ENCODE results near the gene RBM22.

The RBM22 gene

DNA sequence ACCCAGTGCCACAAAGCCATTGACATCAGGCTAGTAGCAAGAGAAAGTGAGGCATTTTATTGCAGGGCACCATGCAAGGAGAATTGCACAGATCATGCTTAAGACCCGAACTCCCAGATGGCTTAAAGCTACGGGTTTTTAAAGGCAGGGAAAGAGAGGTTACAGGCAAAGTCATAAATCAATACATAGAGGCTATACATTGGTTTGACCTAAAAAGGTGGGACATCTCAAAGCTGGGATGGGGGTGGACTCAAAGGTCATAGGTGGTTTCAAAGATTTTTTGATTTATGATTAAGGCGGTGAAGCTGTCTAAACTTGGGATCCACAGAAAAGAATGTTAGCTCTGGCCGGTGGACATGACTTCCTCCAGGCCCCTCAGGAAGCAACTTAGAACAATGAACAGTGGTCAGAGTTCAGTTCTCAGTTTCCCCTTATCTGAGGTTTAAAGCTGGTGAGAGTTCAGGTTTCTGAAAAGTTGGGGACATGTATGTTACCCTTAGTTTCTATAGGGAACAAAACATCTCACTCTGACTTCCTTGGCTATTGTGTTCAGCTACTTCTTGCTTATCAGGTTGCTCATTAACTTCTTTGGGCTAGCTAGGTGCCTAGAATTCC lies 6.0 kb upstream of the RBM22 start:
- Histone ChIP-seq H3K27ac (ENCODE audit: low read length) (no peak overlapping the region), H3K4me3 (ENCODE audit: low read length) (no peak overlapping the region), H3K9ac (ENCODE audit: low read depth, low read length) (no peak overlapping the region), H3K4me1 (ENCODE audit: insufficient read depth, low read length) (no peaks in the 10 kb centered on the region), H3K9me3 (ENCODE audit: insufficient read depth, low read depth, low read length) (no peaks in the 10 kb centered on the region), H3K27me3 (ENCODE audit: insufficient read depth, low read length) (peaks cover 9% of the 10 kb centered on the region), H3K36me3 (ENCODE audit: insufficient read depth, low read depth, low read length) (peaks cover 30% of the 10 kb centered on the region)

GRCh38 chr5:150703762-150704161 lies 2.9 kb upstream of the RBM22 start:
- H3K27ac ChIP-seq (ENCODE audit: low read length) = no peak overlapping the region
- no peak overlapping the region for H3K4me3 ChIP-seq (ENCODE audit: low read length)
- peaks cover 9% of the 10 kb centered on the region for H3K36me3 ChIP-seq (ENCODE audit: insufficient read depth, low read depth, low read length)
- H3K4me1 ChIP-seq (ENCODE audit: insufficient read depth, low read length) = peaks cover 9% of the 10 kb centered on the region
- no peak overlapping the region for H3K9ac ChIP-seq (ENCODE audit: low read depth, low read length)
- no peaks in the 10 kb centered on the region for H3K9me3 ChIP-seq (ENCODE audit: insufficient read depth, low read depth, low read length)
- peaks cover 9% of the 10 kb centered on the region for H3K27me3 ChIP-seq (ENCODE audit: insufficient read depth, low read length)

DNA sequence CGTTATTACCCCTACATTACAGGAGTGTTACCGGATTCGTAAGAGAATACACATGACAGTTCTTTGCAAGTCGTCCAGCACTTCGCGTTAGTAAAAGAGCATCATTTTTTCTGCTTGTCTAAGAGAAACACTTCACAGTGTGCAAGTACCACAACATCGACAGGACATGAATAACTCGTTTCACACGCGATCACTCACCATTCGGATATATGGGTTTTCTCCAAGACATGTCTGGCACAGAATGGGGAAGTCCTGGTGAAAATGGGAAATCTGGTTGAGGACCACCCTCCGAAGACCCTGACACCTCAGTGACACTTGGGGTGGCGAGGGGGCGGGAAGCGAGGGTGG lies 642 bp downstream of the RBM22 start:
- peaks cover 9% of the 10 kb centered on the region for H3K27me3 ChIP-seq (ENCODE audit: insufficient read depth, low read length)
- H3K9ac ChIP-seq (ENCODE audit: low read depth, low read length) = peak overlapping the region; percentile 98; the same call in 1 of the 2 replicates
- H3K9me3 ChIP-seq (ENCODE audit: insufficient read depth, low read depth, low read length) = no peaks in the 10 kb centered on the region
- H3K4me3 ChIP-seq (ENCODE audit: low read length) = peak overlapping the region; percentile 99
- peaks cover 9% of the 10 kb centered on the region for H3K4me1 ChIP-seq (ENCODE audit: insufficient read depth, low read length)
- no peak overlapping the region for H3K27ac ChIP-seq (ENCODE audit: low read length)
- peaks cover 45% of the 10 kb centered on the region for H3K36me3 ChIP-seq (ENCODE audit: insufficient read depth, low read depth, low read length)

- Histone ChIP-seq H3K9me3 (ENCODE audit: insufficient read depth, low read depth, low read length) (no peaks in the 10 kb centered on the region), H3K9ac (ENCODE audit: low read depth, low read length) (no peak overlapping the region), H3K27ac (ENCODE audit: low read length) (no peak overlapping the region), H3K27me3 (ENCODE audit: insufficient read depth, low read length) (no peaks in the 10 kb centered on the region), H3K4me3 (ENCODE audit: low read length) (no peak overlapping the region), H3K36me3 (ENCODE audit: insufficient read depth, low read depth, low read length) (peaks cover 94% of the 10 kb centered on the region), H3K4me1 (ENCODE audit: insufficient read depth, low read length) (peaks cover 3% of the 10 kb centered on the region)
These were observed 6.2 kb downstream of the RBM22 start for GRCh38 chr5:150694612-150695011.

GRCh38 chr5:150692276-150692675 lies 8.6 kb downstream of the RBM22 start:
- Histone ChIP-seq H3K27ac (ENCODE audit: low read length) (no peak overlapping the region), H3K27me3 (ENCODE audit: insufficient read depth, low read length) (no peaks in the 10 kb centered on the region), H3K36me3 (ENCODE audit: insufficient read depth, low read depth, low read length) (peaks cover 71% of the 10 kb centered on the region)

DNA sequence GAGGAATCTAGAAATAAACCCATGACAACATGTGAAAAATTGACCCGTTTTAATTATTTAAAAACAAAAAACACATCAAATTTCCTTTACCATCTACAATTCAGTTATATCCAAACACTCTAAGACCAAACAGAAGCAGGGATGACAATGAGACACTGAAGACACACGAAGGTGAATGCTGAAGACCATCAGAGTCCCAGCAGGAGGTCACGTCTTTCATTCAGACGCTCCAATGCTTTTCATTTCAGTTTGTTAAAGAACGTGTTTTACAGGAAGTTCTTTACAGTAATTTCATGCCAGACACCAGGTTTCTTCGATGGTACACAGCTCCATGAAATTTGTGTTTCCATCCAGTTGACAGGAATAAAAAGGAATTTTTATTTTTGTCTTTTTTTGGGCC lies 10.1 kb downstream of the RBM22 start:
- H3K9me3 ChIP-seq (ENCODE audit: insufficient read depth, low read depth, low read length) = no peaks in the 10 kb centered on the region
- H3K4me3 ChIP-seq (ENCODE audit: low read length) = no peak overlapping the region
- no peak overlapping the region for H3K9ac ChIP-seq (ENCODE audit: low read depth, low read length)
- H3K27ac ChIP-seq (ENCODE audit: low read length) = no peak overlapping the region
- no peaks in the 10 kb centered on the region for H3K27me3 ChIP-seq (ENCODE audit: insufficient read depth, low read length)
- no peaks in the 10 kb centered on the region for H3K4me1 ChIP-seq (ENCODE audit: insufficient read depth, low read length)
- peaks cover 56% of the 10 kb centered on the region for H3K36me3 ChIP-seq (ENCODE audit: insufficient read depth, low read depth, low read length)

More at GRCh38 chr5:150692276-150692675, 8.6 kb downstream of the RBM22 start:
- Histone ChIP-seq H3K9me3 (ENCODE audit: insufficient read depth, low read depth, low read length) (no peaks in the 10 kb centered on the region), H3K4me1 (ENCODE audit: insufficient read depth, low read length) (no peaks in the 10 kb centered on the region), H3K4me3 (ENCODE audit: low read length) (no peak overlapping the region), H3K9ac (ENCODE audit: low read depth, low read length) (no peak overlapping the region)

DNA sequence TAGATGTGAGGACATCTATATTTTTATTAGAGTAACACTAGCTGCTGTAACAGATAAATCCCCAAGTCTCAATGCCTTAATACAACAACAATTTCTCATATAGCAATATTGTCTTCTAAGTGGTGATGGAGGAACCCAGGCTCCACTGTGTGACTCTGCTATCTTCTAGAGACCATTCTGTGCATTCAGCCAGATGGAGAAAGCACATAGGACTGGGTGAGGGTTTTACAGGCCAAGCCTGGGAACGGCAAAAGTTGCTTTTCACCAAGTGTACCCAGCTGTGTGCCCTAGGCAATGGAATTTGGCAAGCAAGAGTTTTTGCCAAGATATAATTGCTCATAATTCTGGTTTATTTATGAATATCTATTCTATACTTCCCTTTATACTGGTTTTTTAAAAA lies 11.7 kb downstream of the RBM22 start:
- Histone ChIP-seq H3K4me1 (ENCODE audit: insufficient read depth, low read length) (no peaks in the 10 kb centered on the region), H3K27ac (ENCODE audit: low read length) (no peak overlapping the region), H3K4me3 (ENCODE audit: low read length) (no peak overlapping the region), H3K9me3 (ENCODE audit: insufficient read depth, low read depth, low read length) (no peaks in the 10 kb centered on the region), H3K27me3 (ENCODE audit: insufficient read depth, low read length) (no peaks in the 10 kb centered on the region), H3K9ac (ENCODE audit: low read depth, low read length) (no peak overlapping the region), H3K36me3 (ENCODE audit: insufficient read depth, low read depth, low read length) (peaks cover 40% of the 10 kb centered on the region)

DNA sequence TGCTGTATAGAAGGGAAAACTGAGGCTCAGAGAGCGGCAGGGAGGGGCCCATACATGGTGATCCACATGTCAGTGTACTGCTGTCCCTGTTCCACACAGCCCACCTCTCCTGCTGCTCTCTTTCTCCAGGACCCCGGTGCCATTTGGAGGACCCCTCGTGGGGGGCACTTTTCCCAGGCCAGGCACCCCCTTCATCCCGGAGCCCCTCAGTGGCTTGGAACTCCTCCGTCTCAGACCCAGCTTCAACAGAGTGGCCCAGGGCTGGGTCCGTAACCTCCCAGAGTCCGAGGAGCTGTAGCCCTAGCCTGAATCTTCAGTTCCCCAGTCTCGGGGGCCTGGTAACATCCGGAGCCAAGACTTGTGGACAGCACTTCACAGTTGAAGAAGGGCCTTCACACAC lies 24.3 kb downstream of the RBM22 start:
- H3K9ac ChIP-seq (ENCODE audit: low read depth, low read length) = no peak overlapping the region
- H3K4me1 ChIP-seq (ENCODE audit: insufficient read depth, low read length) = peaks cover 9% of the 10 kb centered on the region; the same call in 1 of the 2 replicates
- peaks cover 4% of the 10 kb centered on the region; the same call in 1 of the 2 replicates for H3K36me3 ChIP-seq (ENCODE audit: insufficient read depth, low read depth, low read length)
- H3K27me3 ChIP-seq (ENCODE audit: insufficient read depth, low read length) = no peaks in the 10 kb centered on the region; the same call in 1 of the 2 replicates
- no peak overlapping the region for H3K27ac ChIP-seq (ENCODE audit: low read length)
- H3K4me3 ChIP-seq (ENCODE audit: low read length) = no peak overlapping the region
- no peaks in the 10 kb centered on the region for H3K9me3 ChIP-seq (ENCODE audit: insufficient read depth, low read depth, low read length)

- H3K27me3 ChIP-seq (ENCODE audit: insufficient read depth, low read length) = no peaks in the 10 kb centered on the region; the same call in 1 of the 2 replicates
- no peaks in the 10 kb centered on the region for H3K9me3 ChIP-seq (ENCODE audit: insufficient read depth, low read depth, low read length)
- H3K4me1 ChIP-seq (ENCODE audit: insufficient read depth, low read length) = peaks cover 20% of the 10 kb centered on the region; the same call in 1 of the 2 replicates
- peaks cover 4% of the 10 kb centered on the region; the same call in 1 of the 2 replicates for H3K36me3 ChIP-seq (ENCODE audit: insufficient read depth, low read depth, low read length)
- H3K27ac ChIP-seq (ENCODE audit: low read length) = no peak overlapping the region
- no peak overlapping the region for H3K4me3 ChIP-seq (ENCODE audit: low read length)
- H3K9ac ChIP-seq (ENCODE audit: low read depth, low read length) = no peak overlapping the region
These were observed 25.8 kb downstream of the RBM22 start for GRCh38 chr5:150675069-150675468.

DNA sequence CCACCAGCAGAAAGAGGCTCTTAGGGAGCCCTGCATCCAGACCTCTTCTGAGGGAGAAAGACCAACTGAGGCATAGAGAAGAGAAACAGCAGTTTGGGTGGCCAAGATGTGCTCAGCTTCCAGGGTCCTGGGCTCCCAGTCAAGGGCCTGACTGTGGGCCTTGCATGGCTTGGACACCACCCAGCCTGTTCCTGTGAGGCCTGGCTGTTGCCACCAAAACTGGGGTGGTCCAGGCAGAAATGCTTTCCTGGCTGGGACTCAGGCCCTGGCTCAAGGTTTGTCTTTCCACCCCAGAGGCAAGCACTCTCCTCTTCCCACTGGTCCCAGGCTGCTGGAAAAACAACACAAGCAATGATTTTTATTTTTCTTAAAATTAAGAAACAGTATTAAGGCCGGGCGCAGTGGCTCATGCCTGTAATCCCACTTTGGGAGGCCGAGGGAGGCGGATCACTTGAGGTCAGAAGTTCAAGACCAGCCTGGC lies 26.5 kb downstream of the RBM22 start:
- H3K9ac ChIP-seq (ENCODE audit: low read depth, low read length) = no peak overlapping the region
- peaks cover 20% of the 10 kb centered on the region; the same call in 1 of the 2 replicates for H3K4me1 ChIP-seq (ENCODE audit: insufficient read depth, low read length)
- no peaks in the 10 kb centered on the region for H3K9me3 ChIP-seq (ENCODE audit: insufficient read depth, low read depth, low read length)
- no peak overlapping the region for H3K27ac ChIP-seq (ENCODE audit: low read length)
- H3K27me3 ChIP-seq (ENCODE audit: insufficient read depth, low read length) = no peaks in the 10 kb centered on the region; the same call in 1 of the 2 replicates
- H3K4me3 ChIP-seq (ENCODE audit: low read length) = no peak overlapping the region
- H3K36me3 ChIP-seq (ENCODE audit: insufficient read depth, low read depth, low read length) = peaks cover 4% of the 10 kb centered on the region; the same call in 1 of the 2 replicates

DNA sequence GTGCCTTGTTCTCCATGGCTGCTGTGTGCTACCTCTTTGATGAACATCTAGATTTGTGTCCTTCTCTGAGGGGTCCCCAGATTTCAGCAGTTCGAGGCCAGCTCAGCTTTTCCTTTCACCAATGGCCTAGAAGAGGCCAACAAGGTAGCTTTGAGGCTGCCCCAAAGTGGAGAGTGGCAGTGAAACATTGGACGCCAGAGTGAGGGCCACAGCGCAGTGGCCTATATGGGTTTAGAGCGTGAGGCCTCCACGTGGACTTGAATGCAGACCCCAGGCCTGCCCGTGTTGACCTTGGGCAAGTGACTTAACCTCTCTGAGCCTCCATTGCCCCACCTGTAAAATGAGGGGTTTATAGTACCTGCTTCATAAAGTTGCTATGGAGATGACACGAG lies 28.0 kb downstream of the RBM22 start:
- Histone ChIP-seq H3K4me1 (ENCODE audit: insufficient read depth, low read length) (peaks cover 20% of the 10 kb centered on the region; the same call in 1 of the 2 replicates), H3K27ac (ENCODE audit: low read length) (peak overlapping the region; percentile 79), H3K36me3 (ENCODE audit: insufficient read depth, low read depth, low read length) (peaks cover 12% of the 10 kb centered on the region; the same call in 1 of the 2 replicates), H3K9ac (ENCODE audit: low read depth, low read length) (peak overlapping the region; percentile 93; the same call in 1 of the 2 replicates), H3K27me3 (ENCODE audit: insufficient read depth, low read length) (no peaks in the 10 kb centered on the region; the same call in 1 of the 2 replicates), H3K4me3 (ENCODE audit: low read length) (peak overlapping the region; percentile 77), H3K9me3 (ENCODE audit: insufficient read depth, low read depth, low read length) (no peaks in the 10 kb centered on the region)

GRCh38 chr5:150672237-150672883 lies 28.5 kb downstream of the RBM22 start:
- Histone ChIP-seq H3K27ac (ENCODE audit: low read length) (peak overlapping the region; percentile 79), H3K9me3 (ENCODE audit: insufficient read depth, low read depth, low read length) (no peaks in the 10 kb centered on the region), H3K9ac (ENCODE audit: low read depth, low read length) (peak overlapping the region; percentile 93; the same call in 1 of the 2 replicates), H3K4me3 (ENCODE audit: low read length) (peak overlapping the region; percentile 77), H3K36me3 (ENCODE audit: insufficient read depth, low read depth, low read length) (peaks cover 14% of the 10 kb centered on the region; the same call in 1 of the 2 replicates), H3K27me3 (ENCODE audit: insufficient read depth, low read length) (no peaks in the 10 kb centered on the region; the same call in 1 of the 2 replicates), H3K4me1 (ENCODE audit: insufficient read depth, low read length) (peaks cover 20% of the 10 kb centered on the region; the same call in 1 of the 2 replicates)

Data from iPS-20b (cell line).